Measurements from ENCODE around the gene SPO11. TPM values are rescaled to one million over a fixed set of nuclear protein-coding genes. Genes with fewer than 3 reads are reported as not detected.

SPO11 gene, protein sequence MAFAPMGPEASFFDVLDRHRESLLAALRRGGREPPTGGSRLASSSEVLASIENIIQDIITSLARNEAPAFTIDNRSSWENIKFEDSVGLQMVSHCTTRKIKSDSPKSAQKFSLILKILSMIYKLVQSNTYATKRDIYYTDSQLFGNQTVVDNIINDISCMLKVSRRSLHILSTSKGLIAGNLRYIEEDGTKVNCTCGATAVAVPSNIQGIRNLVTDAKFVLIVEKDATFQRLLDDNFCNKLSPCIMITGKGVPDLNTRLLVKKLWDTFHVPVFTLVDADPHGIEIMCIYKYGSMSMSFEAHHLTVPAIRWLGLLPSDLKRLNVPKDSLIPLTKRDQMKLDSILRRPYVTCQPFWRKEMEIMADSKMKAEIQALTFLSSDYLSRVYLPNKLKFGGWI
- not detected in 2 replicates for total RNA-seq (ENCODE audit: low replicate concordance)

DNA sequence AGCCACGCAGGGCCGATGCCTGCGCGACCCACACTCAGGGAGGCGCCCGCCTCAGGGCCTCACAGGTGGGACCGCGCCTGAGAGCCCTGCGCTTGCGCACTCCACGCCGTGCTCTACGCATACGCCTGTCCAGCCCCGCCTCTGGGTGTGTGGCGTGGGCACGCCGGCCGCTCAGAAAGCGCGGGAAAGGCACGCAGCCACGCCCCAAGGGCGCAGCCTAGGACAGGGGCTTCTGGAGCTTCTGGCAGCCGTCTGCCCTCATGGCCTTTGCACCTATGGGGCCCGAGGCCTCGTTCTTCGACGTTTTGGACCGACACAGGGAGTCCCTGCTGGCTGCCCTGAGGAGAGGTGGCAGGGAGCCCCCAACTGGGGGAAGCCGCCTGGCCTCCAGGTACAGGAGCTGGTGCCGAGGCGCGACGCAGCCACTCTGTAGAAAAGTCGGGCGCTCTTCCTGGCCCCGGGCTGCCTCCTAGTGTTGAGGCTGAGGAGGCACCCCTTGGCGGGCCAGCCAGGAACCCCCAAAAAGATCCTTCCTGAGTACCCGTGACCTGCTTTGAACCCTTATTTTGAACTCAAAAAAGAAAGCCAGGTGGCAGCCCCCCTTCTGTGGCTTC, at the start of gene SPO11:
Gene SPO11 (plus strand): TSS at position 196 of the 614 bp plus-strand sequence. CDS start 65 bp downstream, at position 261.
- Histone ChIP-seq H3K4me3 (no peak within 1 kb of the TSS), H3K79me2 (ENCODE audit: low read depth) (no peaks in the 10 kb centered on the region), H3K36me3 (no peaks in the 10 kb centered on the region), H2AFZ (replicated peaks) (no peak within 1 kb of the TSS), H3K4me1 (peaks cover 9% of the 10 kb centered on the region), H4K20me1 (ENCODE audit: low read depth) (no peaks in the 10 kb centered on the region), H3F3A (ENCODE audit: low read depth) (peaks cover 11% of the 10 kb centered on the region), H3K27me3 (peaks cover 4% of the 10 kb centered on the region), H3K4me2 (no peak within 1 kb of the TSS), H3K9me3 (ENCODE audit: low read depth) (no peaks in the 10 kb centered on the region), H3K27ac (no peak within 1 kb of the TSS), H3K9ac (no peak within 1 kb of the TSS)
- Mint-ChIP-seq H3K4me1 (peaks cover 41% of the 10 kb centered on the region), H3K4me3 (no peak within 1 kb of the TSS), H3K27me3 (ENCODE audit: insufficient read depth, low read depth) (peaks cover 3% of the 10 kb centered on the region), H3K36me3 (no peaks in the 10 kb centered on the region), H3K9me3 (no peaks in the 10 kb centered on the region), H3K27ac (peak within 1 kb of the TSS; percentile 54)
- TF ChIP-seq EZH2phosphoT487 (IDR thresholded peaks at IDR 0.05): no peak
- TF ChIP-seq, protein P1, sequence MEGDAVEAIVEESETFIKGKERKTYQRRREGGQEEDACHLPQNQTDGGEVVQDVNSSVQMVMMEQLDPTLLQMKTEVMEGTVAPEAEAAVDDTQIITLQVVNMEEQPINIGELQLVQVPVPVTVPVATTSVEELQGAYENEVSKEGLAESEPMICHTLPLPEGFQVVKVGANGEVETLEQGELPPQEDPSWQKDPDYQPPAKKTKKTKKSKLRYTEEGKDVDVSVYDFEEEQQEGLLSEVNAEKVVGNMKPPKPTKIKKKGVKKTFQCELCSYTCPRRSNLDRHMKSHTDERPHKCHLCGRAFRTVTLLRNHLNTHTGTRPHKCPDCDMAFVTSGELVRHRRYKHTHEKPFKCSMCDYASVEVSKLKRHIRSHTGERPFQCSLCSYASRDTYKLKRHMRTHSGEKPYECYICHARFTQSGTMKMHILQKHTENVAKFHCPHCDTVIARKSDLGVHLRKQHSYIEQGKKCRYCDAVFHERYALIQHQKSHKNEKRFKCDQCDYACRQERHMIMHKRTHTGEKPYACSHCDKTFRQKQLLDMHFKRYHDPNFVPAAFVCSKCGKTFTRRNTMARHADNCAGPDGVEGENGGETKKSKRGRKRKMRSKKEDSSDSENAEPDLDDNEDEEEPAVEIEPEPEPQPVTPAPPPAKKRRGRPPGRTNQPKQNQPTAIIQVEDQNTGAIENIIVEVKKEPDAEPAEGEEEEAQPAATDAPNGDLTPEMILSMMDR (IDR thresholded peaks at IDR 0.05): peak; percentile 77
- DNase-seq (ENCODE audit: low spot score): peak; percentile 77

DNA sequence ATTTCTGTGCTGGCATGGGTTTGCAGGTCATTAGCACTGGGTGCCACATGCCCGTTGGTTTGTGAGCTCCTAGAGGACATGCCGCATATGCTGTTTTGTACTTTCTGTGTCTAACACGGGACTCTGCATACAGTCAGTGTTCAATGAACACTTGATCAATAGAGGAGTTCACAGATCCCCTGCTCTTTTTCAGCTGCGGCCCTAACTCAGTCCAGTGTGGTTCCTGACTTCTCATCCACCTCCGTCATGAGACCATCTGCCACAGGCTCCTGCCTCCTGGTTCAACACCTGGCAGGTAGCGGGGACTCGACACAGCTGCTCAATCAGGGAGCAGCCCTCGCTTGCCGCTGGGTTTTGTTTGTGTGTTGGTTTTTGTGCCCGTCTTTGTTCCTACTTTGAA, 49.4 kb upstream of the SPO11 start:
- peak; percentile 50 for DNase-seq (ENCODE audit: low spot score)
- no peak overlapping the region for H3K4me3 Mint-ChIP-seq
- H3K9me3 ChIP-seq (ENCODE audit: low read depth): no peaks in the 10 kb centered on the region
- no peak overlapping the region for H3K4me3 ChIP-seq
- peak overlapping the region; percentile 70 for H3K27ac Mint-ChIP-seq
- no peaks in the 10 kb centered on the region for H3K9me3 Mint-ChIP-seq
- H3K4me1 Mint-ChIP-seq: peaks cover 77% of the 10 kb centered on the region
- H3K36me3 ChIP-seq: no peaks in the 10 kb centered on the region
- no peak overlapping the region for H3K9ac ChIP-seq
- H3K4me1 ChIP-seq: peaks cover 41% of the 10 kb centered on the region
- no peaks in the 10 kb centered on the region for H3K79me2 ChIP-seq (ENCODE audit: low read depth)
- H3K27me3 Mint-ChIP-seq (ENCODE audit: insufficient read depth, low read depth): peaks cover 21% of the 10 kb centered on the region
- no peak overlapping the region for H3K27ac ChIP-seq
- H2AFZ ChIP-seq (replicated peaks): no peak overlapping the region
- no peak for TF ChIP-seq EZH2 (IDR thresholded peaks at IDR 0.05)
- H3F3A ChIP-seq (ENCODE audit: low read depth): peaks cover 24% of the 10 kb centered on the region
- H3K4me2 ChIP-seq: peak overlapping the region; percentile 4
- no peaks in the 10 kb centered on the region for H3K27me3 ChIP-seq
- H4K20me1 ChIP-seq (ENCODE audit: low read depth): no peaks in the 10 kb centered on the region
- no peaks in the 10 kb centered on the region for H3K36me3 Mint-ChIP-seq

DNA sequence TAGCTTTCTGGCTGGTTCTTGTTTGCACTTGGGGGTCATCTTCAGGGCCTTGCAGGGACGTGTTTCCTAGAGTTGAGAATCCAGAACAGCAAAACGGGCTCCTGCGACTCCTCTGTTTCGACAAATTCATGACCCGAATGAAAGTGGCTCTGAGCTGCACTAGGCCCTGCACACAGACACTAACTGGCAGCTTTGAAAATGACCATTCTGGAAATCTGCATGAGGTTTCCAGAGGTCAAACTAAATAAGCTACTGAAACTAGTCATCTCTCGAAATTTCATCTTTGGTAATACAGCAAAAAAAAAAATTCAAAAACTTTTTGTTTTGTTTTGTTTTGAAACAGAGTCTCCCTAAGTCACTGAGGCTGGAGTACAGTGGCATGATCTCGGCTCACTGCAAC, 47.7 kb upstream of the SPO11 start:
- Histone ChIP-seq H3K9me3 (ENCODE audit: low read depth) (no peaks in the 10 kb centered on the region), H3K4me2 (no peak overlapping the region), H3K36me3 (no peaks in the 10 kb centered on the region), H3F3A (ENCODE audit: low read depth) (peaks cover 29% of the 10 kb centered on the region), H3K27me3 (no peaks in the 10 kb centered on the region), H3K79me2 (ENCODE audit: low read depth) (no peaks in the 10 kb centered on the region), H3K9ac (no peak overlapping the region), H3K4me3 (no peak overlapping the region), H3K27ac (no peak overlapping the region), H2AFZ (replicated peaks) (no peak overlapping the region), H4K20me1 (ENCODE audit: low read depth) (no peaks in the 10 kb centered on the region), H3K4me1 (peaks cover 49% of the 10 kb centered on the region)
- no peak for TF ChIP-seq EZH2phosphoT487 (IDR thresholded peaks at IDR 0.05)
- no peak for TF ChIP-seq EZH2 (IDR thresholded peaks at IDR 0.05)
- TF ChIP-seq, protein P1 (IDR thresholded peaks at IDR 0.05): no peak
- Mint-ChIP-seq H3K4me1 (peaks cover 84% of the 10 kb centered on the region), H3K36me3 (no peaks in the 10 kb centered on the region), H3K4me3 (peak overlapping the region; percentile 15), H3K27me3 (ENCODE audit: insufficient read depth, low read depth) (peaks cover 24% of the 10 kb centered on the region), H3K27ac (peak overlapping the region; percentile 57), H3K9me3 (no peaks in the 10 kb centered on the region)
- no peak for DNase-seq (ENCODE audit: low spot score)
